ENCODE measurements around the gene FNDC8. TPM values are rescaled to one million over a fixed set of nuclear protein-coding genes. Genes with fewer than 3 reads are reported as not detected.
A peak's percentile ranks its signal among the peaks of the same experiment; 100 is the strongest.

Gene FNDC8
- polyA plus RNA-seq, 3 donors = not detected

- no peaks in the 10 kb centered on the region for H4K20me1 ChIP-seq (ENCODE audit: insufficient read depth, low read length)
- peaks cover 11% of the 10 kb centered on the region for H3K4me1 Mint-ChIP-seq
- no peaks in the 10 kb centered on the region for H3K9me3 ChIP-seq (replicated peaks in 1 of 2; ENCODE audit: control insufficient read depth in 1 of 2, insufficient read depth in 1 of 2, low read length in 2 of 2)
- H3K4me2 ChIP-seq (replicated peaks; ENCODE audit: extremely low read depth, low read length, poor library complexity, severe bottlenecking) = no peak overlapping the region
- H3K4me3 ChIP-seq (replicated peaks in 1 of 3; ENCODE audit: low read depth in 2 of 3, low read length in 3 of 3) = no peak overlapping the region
- H3K9ac ChIP-seq (ENCODE audit: insufficient read depth, low read length, poor library complexity, severe bottlenecking) = no peak overlapping the region
- WGBS (ENCODE audit: insufficient coverage) = 83% methylated on average over 1 of the region's 6 CpGs
- H3K4me3 Mint-ChIP-seq = no peak overlapping the region
- no peaks in the 10 kb centered on the region for H3K9me3 Mint-ChIP-seq
- peaks cover 11% of the 10 kb centered on the region for H3K79me2 ChIP-seq (ENCODE audit: insufficient read depth, low read length)
- peak overlapping the region in 1 of 7 donors; percentile 38 for H3K27ac Mint-ChIP-seq
- H3K27me3 ChIP-seq (ENCODE audit: control insufficient read depth in 2 of 2, insufficient read depth in 2 of 2, low read length in 2 of 2) = no peaks in the 10 kb centered on the region
- H3K27me3 Mint-ChIP-seq (ENCODE audit: low read depth in 3 of 3) = peaks cover 0 to 2% (median 0%) of the 10 kb centered on the region in 3 donors
- no peak overlapping the region for H3K27ac ChIP-seq (ENCODE audit: low read depth in 1 of 2, low read length in 2 of 2)
- no peak for DNase-seq
- intact Hi-C loops (cut with micrococcal nuclease) = no loop called here
- H3K36me3 ChIP-seq (replicated peaks in 1 of 2; ENCODE audit: control insufficient read depth in 1 of 2, insufficient read depth in 2 of 2, low read length in 2 of 2) = peaks cover 56 to 64% of the 10 kb centered on the region in 2 donors
- peaks cover 53 to 56% of the 10 kb centered on the region in 2 donors for H3K36me3 Mint-ChIP-seq
- no peak for TF ChIP-seq CTCF (IDR thresholded peaks at IDR 0.05)
- H2AFZ ChIP-seq (ENCODE audit: insufficient read depth, low read depth, low read length, poor library complexity, severe bottlenecking) = no peak overlapping the region
- H3K4me1 ChIP-seq (ENCODE audit: control insufficient read depth in 1 of 2, insufficient read depth in 2 of 2, low read length in 2 of 2) = peaks cover 0 to 13% of the 10 kb centered on the region in 2 donors
Measured at GRCh38 chr17:35138218-35138617, 16.8 kb downstream of the FNDC8 start.

- peak; percentile 59 to 70 (median 67) for DNase-seq
- Histone ChIP-seq H2AFZ (ENCODE audit: insufficient read depth, low read depth, low read length, poor library complexity, severe bottlenecking) (peak within 1 kb of the TSS; percentile 92), H3K79me2 (ENCODE audit: insufficient read depth, low read length) (peaks cover 11% of the 10 kb centered on the region), H3K27ac (ENCODE audit: low read depth in 1 of 2, low read length in 2 of 2) (peak within 1 kb of the TSS in 1 of 2 donors; percentile 30), H4K20me1 (ENCODE audit: insufficient read depth, low read length) (no peaks in the 10 kb centered on the region), H3K4me1 (ENCODE audit: control insufficient read depth in 1 of 2, insufficient read depth in 2 of 2, low read length in 2 of 2) (peaks cover 0 to 13% of the 10 kb centered on the region in 2 donors), H3K27me3 (ENCODE audit: control insufficient read depth in 2 of 2, insufficient read depth in 2 of 2, low read length in 2 of 2) (no peaks in the 10 kb centered on the region), H3K36me3 (replicated peaks in 1 of 2; ENCODE audit: control insufficient read depth in 1 of 2, insufficient read depth in 2 of 2, low read length in 2 of 2) (peaks cover 21 to 27% of the 10 kb centered on the region in 2 donors), H3K9ac (ENCODE audit: insufficient read depth, low read length, poor library complexity, severe bottlenecking) (peak within 1 kb of the TSS; percentile 59), H3K4me3 (replicated peaks in 1 of 3; ENCODE audit: low read depth in 2 of 3, low read length in 3 of 3) (peak within 1 kb of the TSS; percentile 57 to 93 (median 82)), H3K4me2 (replicated peaks; ENCODE audit: extremely low read depth, low read length, poor library complexity, severe bottlenecking) (peak within 1 kb of the TSS; percentile 87), H3K9me3 (replicated peaks in 1 of 2; ENCODE audit: control insufficient read depth in 1 of 2, insufficient read depth in 1 of 2, low read length in 2 of 2) (no peaks in the 10 kb centered on the region)
- Mint-ChIP-seq H3K36me3 (peaks cover 19 to 20% of the 10 kb centered on the region in 2 donors), H3K9me3 (no peaks in the 10 kb centered on the region), H3K4me3 (peak within 1 kb of the TSS; percentile 83 to 91), H3K4me1 (peaks cover 11% of the 10 kb centered on the region), H3K27ac (peak within 1 kb of the TSS in 2 of 7 donors; percentile 19 to 41), H3K27me3 (ENCODE audit: low read depth in 3 of 3) (peaks cover 0 to 3% (median 2%) of the 10 kb centered on the region in 3 donors)
- under 1% methylated on average over 37 of the region's 65 CpGs for WGBS (ENCODE audit: insufficient coverage)
- intact Hi-C loops (cut with micrococcal nuclease) = no loop called here
- peak; percentile 97 for TF ChIP-seq CTCF (IDR thresholded peaks at IDR 0.05)
Measured at GRCh38 chr17:35141681-35142466, 20.5 kb downstream of the FNDC8 start, which contains the start of gene NLE1. Gene NLE1, minus strand, starts transcription at chr17:35142303. Its CDS starts 28 bp downstream, at chr17:35142275.

Data from CD14-positive monocyte (primary cell).